ENCODE results near the gene AGER.
"Not testable (repeated sequence)": the region's sequence is repeated elsewhere in the genome, so short reads cannot be mapped to it uniquely, and the experiment has no call there.

The AGER gene

DNA sequence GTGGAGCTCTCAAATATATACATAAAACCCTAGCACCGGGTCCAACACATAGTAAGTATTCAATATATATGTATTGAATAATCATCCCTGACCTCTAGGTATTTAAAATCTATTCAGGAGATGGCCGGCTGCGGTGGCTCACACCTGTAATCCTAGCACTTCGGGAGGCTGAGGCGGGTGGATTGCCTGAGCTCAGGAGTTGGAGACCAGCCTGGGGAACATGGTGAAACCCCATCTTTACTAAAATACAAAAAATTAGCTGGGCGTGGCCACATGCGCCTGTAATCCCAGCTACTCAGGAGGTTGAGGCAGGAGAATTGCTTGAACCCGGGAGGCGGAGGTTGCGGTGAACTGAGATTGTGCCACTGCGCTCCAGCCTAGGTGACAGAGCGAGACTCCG lies 9.0 kb upstream of the AGER start:
- not testable (repeated sequence) for ATAC-seq; H3K9me3 Mint-ChIP-seq; H3K36me3 Mint-ChIP-seq (ENCODE audit: low read depth); DNase-seq; H3K27me3 Mint-ChIP-seq
- Mint-ChIP-seq H3K4me1 (peaks cover 60% of the 10 kb centered on the region), H3K4me3 (peak overlapping the region; percentile 88), H3K27ac (peak overlapping the region; percentile 94)

DNA sequence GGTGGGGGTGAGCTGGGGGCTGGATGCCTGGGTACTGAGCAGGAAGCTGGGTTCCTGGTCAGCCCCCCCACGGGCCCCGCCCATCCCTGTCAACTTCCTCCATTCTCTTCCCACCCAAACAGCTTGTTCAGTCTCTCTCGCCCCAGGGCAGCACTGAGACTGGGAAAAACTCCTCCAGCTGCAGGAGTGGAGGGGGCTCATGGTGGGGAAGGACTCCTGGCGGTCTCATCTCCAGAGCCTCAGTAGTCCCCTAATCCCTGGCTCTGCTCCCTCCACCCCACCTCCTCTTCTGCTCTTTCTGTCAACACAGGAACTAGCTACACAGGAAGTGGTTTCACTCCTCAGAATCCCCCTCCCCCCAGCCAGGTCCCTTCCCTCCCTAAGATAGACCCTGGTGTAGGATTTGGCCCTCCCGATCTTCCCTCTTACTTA lies 8.6 kb upstream of the AGER start, which contains the start of gene GPSM3:
GPSM3 (minus strand) TSS at position 36 of the 432 bp plus-strand sequence. CDS start 130 bp downstream, outside the sequence.
- no peak for ATAC-seq
- Mint-ChIP-seq H3K4me1 (peaks cover 65% of the 10 kb centered on the region), H3K27ac (peak within 1 kb of the TSS; percentile 94), H3K36me3 (ENCODE audit: low read depth) (peaks cover 8% of the 10 kb centered on the region), H3K27me3 (no peaks in the 10 kb centered on the region), H3K4me3 (peak within 1 kb of the TSS; percentile 88), H3K9me3 (no peaks in the 10 kb centered on the region)
- peak; percentile 57 for DNase-seq

DNA sequence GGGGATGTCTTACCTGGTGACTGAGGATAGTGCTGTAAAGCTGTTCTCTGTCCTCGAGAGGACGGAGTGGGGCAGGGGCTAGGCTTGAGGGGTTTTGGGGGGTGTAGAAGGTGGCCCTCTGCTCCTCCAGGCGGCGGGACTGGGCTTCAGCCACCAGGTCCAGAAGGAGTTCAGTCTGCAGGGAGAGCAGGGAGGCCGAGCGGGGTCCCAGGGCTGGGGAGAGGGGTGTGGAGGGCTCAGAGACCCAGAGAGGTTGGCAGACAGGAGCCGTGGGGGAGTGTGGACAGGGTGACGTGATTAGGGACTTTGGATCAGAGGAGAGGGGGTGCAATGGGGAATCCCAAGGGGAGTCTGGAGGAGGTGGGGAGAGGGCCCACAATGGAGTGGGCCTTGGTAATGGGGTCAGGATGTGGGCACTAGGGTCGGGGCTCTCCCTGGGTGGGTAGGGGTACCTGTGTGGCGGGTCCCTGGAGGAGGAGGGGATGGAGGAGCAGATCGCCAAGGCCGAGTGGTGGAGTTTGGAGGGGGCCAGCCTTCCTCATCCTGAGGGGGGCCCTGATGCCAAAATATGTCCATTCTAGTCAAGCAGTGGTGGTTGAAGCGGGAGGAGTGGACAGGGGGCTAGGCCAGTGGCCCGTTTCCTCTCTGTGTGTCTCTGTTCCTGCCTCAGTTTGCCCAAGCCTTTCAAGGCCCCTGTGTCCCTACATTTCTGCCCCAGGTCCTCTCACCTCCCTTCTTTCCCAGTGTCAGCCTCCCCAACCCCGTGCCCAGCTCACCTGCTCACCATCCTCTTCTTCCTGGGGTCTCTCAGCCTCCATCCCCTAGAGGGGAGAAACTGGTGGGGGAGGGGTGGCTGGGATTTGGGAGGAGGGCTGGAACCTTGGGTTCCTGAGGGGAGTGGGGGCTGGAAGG lies 7.9 kb upstream of the AGER start:
- Mint-ChIP-seq H3K27me3 (no peaks in the 10 kb centered on the region), H3K27ac (peak overlapping the region; percentile 94), H3K36me3 (ENCODE audit: low read depth) (peaks cover 13% of the 10 kb centered on the region), H3K4me1 (peaks cover 70% of the 10 kb centered on the region), H3K9me3 (no peaks in the 10 kb centered on the region), H3K4me3 (peak overlapping the region; percentile 88)
- no peak for ATAC-seq
- DNase-seq, result no peak

DNA sequence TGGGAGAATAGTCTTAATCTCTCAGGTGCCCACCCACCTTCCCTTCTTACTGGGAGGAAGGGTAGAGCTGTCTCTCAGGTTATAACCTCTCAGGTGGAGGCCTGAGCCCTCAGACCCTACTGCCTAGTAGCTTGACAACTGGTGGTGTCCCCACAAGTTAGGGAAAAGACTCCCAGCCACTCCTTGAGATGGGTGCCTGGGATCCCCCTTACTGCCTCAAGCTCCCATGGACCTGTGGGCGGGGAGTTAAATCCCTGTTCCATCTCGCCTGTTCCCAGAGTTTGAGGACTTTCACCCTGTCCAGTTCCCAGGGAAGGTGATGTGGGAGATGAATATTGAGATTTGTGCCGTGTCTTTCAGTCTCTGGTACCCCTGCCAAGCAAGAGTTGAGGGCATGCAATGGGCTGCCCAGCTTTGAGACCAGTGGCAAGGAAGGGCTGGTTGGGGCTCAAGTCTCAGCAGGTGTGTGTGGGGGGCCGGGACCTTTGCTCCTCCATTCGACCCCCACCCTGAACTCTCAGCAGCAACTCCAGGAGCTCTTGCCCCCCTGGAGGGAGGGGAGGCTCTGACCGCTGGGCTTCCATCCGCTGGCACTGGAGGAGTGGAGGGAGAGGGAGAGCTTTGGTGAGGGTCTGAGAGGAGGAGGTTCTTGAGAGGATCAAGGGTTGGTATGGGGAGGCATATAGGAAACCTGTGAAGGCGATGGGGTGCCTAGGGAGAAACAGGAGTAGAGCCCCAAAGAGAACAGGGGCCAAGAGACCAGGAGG lies 7.0 kb upstream of the AGER start:
- peak overlapping the region; percentile 94 for H3K27ac Mint-ChIP-seq
- H3K4me1 Mint-ChIP-seq, result peaks cover 71% of the 10 kb centered on the region
- no peak for DNase-seq
- ATAC-seq, result no peak
- no peaks in the 10 kb centered on the region for H3K9me3 Mint-ChIP-seq
- no peaks in the 10 kb centered on the region for H3K27me3 Mint-ChIP-seq
- peak overlapping the region; percentile 88 for H3K4me3 Mint-ChIP-seq
- peaks cover 22% of the 10 kb centered on the region for H3K36me3 Mint-ChIP-seq (ENCODE audit: low read depth)

DNA sequence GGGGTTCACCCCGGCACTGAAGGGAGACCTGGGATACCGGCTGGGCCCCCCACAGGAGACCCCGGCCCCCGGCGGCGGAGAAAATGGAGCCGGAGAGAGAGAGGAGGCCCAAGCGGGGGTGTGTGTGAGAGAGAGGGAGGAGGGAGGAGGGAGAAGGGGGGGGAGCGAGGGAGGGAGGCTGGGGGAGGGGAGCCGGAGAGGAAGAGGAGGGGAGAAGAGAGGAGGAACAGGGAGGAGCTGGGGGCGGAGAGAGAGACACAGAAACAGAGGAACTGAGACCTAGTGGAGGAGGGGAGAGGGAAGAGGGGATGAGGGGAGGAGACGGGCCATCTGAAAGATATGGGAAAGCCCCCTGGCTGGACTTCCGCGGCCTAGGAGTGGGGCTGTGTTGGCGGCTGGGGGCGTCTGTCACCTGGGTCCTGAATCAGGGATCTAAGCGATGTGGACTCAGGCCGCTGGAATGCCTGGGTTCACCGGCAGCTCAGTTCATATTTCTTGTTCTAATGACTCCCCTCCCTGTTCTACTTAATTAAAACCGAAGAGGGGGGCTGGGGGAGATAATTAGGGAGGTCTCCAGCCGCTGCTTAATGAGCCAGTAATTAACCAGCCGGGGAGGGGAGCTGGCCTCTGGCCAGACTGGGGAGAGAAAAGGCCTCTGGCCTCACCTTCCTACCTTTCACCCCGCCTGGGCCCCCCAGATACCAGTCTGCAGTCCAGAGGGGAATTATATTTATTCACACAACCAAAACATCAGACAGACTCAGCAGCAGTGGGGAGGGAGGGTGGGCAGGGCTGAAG lies 6.2 kb upstream of the AGER start, which contains the start of gene PBX2:
PBX2 (minus strand) TSS at position 149 of the 798 bp plus-strand sequence. CDS start 287 bp downstream, outside the sequence.
- Mint-ChIP-seq H3K27ac (peak within 1 kb of the TSS; percentile 94), H3K27me3 (no peaks in the 10 kb centered on the region), H3K4me1 (peaks cover 77% of the 10 kb centered on the region), H3K36me3 (ENCODE audit: low read depth) (peaks cover 29% of the 10 kb centered on the region), H3K9me3 (no peaks in the 10 kb centered on the region), H3K4me3 (peak within 1 kb of the TSS; percentile 88)
- DNase-seq (peak; percentile 87), ATAC-seq (peak; percentile 56)

DNA sequence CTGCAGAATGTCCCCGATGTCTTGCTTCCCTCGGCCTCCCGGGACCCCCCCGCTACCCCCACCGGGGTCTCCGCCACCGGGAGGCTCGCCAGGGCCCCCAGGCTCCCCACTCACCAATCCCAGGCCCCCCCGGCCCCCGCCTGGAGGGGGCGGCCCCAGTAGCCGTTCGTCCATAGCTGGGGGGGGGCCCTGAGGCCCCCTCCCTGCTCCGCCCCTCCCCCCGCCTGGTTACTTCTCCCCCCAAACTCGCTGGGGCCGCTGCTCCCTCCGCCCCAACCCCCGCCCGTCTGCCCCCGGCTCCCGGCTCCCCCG lies 5.6 kb upstream of the AGER start:
- Mint-ChIP-seq H3K9me3 (no peaks in the 10 kb centered on the region), H3K36me3 (ENCODE audit: low read depth) (peaks cover 29% of the 10 kb centered on the region), H3K27me3 (no peaks in the 10 kb centered on the region), H3K4me1 (peaks cover 73% of the 10 kb centered on the region), H3K4me3 (peak overlapping the region; percentile 88), H3K27ac (peak overlapping the region; percentile 90)
- ATAC-seq, result no peak
- DNase-seq, result no peak

DNA sequence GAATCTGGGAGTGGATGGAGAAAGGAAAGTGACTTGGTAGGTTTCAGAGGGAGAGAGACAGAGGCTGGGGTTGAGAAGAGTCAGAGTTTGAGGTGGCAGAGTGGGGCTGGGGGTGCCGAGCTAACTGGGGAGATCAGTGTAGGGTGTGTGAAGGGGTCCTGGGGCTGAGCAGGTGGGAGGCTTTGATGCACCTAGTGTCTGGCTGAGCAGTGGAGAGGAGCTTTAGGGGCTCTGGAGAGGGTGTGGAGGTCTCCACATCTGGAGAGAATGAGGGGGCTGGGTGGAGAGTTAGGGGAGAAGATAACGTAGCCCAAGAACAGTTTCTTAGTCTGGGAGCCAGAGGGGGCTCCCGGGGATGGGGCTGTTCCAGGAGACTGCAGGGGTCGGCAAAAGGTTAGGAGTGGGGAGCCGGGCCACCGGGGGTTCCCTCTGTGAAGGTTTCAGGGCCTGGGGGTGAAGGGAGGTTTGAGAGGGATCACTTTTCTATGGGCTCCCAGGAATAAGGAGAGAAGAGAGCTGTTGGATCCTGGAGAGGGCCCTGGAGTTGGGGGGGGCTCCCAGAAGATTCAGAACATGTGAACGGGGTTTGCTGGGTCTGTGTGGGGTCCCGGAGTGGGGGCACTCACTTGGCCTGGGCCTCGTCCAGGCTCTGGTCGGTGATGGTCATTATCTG lies 5.2 kb upstream of the AGER start:
- peaks cover 68% of the 10 kb centered on the region for H3K4me1 Mint-ChIP-seq
- ATAC-seq (no peak), DNase-seq (no peak)
- no peaks in the 10 kb centered on the region for H3K27me3 Mint-ChIP-seq
- H3K4me3 Mint-ChIP-seq, result peak overlapping the region; percentile 87
- H3K36me3 Mint-ChIP-seq (ENCODE audit: low read depth), result peaks cover 29% of the 10 kb centered on the region
- H3K27ac Mint-ChIP-seq, result peak overlapping the region; percentile 90
- no peaks in the 10 kb centered on the region for H3K9me3 Mint-ChIP-seq

DNA sequence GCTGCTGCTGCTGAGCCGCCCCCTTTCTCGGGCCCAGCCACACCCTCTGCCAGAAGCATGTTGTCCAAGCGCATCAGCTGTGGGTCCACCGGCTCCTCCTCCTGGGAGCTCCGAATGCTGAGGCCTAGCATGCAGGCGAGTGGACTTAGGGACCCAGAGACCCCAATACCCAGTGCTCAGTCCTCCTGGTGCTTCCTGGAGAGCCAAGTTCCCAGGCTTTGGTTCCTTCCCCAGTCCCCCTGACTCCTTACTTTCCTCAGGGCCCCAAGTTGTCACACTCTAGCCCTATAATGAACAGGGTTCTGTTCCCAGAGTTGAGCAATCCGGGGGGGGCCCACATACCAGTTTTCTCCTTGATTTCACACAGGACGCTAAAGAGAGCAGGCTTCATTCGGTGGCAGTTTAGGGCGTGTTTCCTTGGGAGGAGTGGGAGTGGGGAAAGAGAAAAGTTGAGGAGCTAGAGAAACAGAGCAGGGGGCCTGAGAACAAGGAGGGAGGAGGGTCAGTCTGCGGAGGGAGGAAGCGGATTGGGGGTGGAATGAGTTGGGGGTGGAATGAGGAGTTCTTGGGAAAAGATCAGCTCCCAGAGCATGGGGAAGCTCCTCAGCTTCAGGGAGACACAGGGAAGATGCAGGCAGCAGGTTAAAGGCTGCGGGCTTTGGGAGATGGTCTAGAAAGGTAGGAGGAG lies 4.5 kb upstream of the AGER start:
- Mint-ChIP-seq H3K27me3 (no peaks in the 10 kb centered on the region), H3K9me3 (no peaks in the 10 kb centered on the region), H3K4me1 (peaks cover 61% of the 10 kb centered on the region), H3K36me3 (ENCODE audit: low read depth) (peaks cover 29% of the 10 kb centered on the region), H3K4me3 (peak overlapping the region; percentile 87), H3K27ac (peak overlapping the region; percentile 90)
- ATAC-seq, result no peak
- DNase-seq, result no peak

DNA sequence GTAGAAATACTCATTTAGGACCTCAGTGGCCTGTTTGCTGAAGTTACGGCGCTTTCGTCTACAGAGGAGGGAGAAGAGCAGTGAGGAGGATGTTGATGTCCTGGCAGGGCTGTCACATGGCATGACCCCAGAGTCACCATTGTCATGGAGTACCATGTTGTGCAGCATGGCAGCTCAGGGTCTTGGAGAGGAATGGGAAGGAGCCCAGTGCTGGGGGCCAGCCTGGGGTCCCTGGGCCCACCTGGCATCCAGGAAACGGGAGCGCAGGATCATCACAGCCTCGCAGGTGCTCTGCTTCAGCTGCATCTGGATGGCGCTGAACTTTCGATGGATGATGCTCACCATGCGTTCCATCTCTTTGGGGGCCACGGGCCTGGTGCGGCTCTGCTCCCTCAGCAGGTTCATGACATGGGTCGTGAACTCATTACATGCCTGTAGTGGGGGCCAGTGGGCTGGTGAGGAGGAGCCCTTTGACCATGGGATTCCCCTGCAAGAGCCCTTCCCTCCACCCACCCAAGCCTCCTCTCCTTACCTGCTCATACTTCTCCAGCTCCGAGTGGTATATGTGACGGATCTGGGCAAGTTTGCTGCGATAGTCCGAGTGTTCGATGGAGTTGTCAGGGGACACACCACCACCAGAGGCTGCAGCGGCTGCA lies 3.8 kb upstream of the AGER start:
- Mint-ChIP-seq H3K4me3 (peak overlapping the region; percentile 50), H3K36me3 (ENCODE audit: low read depth) (peaks cover 29% of the 10 kb centered on the region), H3K4me1 (peaks cover 61% of the 10 kb centered on the region), H3K27ac (peak overlapping the region; percentile 87)
- H3K9me3 Mint-ChIP-seq, H3K27me3 Mint-ChIP-seq, DNase-seq, ATAC-seq: not testable (repeated sequence)

DNA sequence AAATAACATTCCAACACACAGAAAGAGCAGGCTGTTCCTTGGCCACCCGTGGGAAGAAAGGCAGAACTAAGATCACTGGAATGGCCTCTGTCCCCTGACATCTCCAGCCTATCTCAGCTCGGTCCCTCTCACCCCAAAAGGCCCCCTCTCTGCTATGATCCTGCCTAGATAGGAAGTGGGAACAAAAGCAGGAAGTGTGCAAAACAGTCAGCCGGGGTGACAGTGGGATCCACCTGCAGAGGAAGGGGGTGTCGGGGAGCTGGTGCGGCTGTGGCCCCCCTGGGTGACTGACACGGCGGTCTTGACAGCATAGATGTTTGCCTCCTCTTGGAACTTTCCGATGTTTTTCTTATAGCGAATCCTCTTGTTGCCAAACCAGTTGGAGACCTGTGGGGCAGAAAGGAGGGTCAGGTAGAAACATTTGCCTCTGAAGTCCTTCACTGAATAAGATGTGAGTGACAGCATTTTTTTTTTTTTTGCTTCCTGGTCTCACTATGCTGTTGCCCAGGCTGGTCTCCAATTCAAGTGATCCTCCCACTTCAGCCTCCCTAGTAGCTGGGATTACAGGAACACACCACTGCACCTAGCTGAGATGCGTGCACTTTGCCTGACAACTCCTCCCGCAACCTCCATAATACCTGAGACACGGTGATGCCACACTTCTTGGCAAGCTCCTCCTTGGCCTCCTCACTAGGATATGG lies 3.1 kb upstream of the AGER start:
- Mint-ChIP-seq H3K27ac (peak overlapping the region; percentile 87), H3K27me3 (no peaks in the 10 kb centered on the region), H3K4me1 (peaks cover 62% of the 10 kb centered on the region), H3K4me3 (peak overlapping the region; percentile 50), H3K9me3 (no peaks in the 10 kb centered on the region), H3K36me3 (ENCODE audit: low read depth) (peaks cover 32% of the 10 kb centered on the region)
- DNase-seq (no peak), ATAC-seq (no peak)

DNA sequence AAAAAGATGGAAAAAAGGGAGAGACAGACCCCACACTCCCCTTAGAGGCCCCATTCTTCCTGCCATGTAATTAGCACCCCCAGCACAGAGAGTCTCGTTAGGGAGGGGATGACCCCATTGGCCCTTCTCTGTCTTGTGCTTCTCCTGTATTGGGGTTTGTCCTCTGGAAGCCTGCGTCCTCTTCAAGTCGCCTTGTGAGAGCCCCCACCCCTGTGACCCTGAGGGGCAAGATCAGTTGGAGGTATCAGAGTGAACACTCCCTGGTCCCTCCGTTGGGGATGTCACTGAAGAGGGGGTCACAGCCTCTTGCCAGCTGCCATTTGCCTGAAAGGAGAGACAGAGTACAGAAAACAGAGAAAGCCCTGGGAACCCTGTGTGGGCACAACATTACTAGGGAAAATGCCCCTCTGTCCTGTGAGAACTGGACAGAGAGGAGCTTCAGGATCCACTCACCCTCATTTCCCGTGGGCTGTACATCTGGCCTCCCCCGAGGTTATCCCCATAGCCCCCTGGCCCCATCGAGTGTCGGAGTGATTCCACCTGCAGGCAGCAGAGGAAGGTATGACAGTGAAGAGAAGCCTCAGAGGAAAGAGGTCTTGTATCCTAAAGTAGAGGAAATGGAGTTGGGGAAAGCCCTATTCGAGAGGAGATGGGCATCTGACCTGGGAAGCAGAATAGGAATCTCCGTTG lies 2.2 kb upstream of the AGER start:
- Mint-ChIP-seq H3K27ac (peak overlapping the region; percentile 87), H3K36me3 (ENCODE audit: low read depth) (peaks cover 32% of the 10 kb centered on the region), H3K4me1 (peaks cover 60% of the 10 kb centered on the region), H3K4me3 (peak overlapping the region; percentile 42)
- H3K27me3 Mint-ChIP-seq, DNase-seq, H3K9me3 Mint-ChIP-seq: not testable (repeated sequence)
- ATAC-seq, result peak; percentile 1

DNA sequence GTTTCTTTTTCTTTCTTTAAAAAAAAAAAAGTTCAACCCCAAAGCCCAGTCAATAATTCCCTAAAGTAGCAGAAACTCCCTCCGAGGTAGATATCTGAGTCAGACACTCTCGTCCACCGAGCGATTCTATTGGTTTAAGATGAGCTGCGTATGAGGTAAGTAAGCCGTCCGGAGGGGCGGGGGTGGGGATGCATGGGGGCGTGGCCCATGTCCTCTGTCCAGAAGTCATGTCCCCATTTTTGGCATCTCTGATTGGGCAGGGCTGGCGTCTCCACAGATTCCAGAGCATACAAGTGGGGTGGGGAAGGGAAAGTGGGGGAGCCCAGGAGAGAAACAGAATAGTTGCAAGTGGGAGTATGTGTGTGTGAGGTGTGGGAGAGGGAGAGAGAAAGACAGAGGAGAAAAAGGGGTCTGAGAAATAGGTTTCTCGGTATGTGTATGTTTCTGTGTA lies 1.7 kb upstream of the AGER start:
- not testable (repeated sequence) for H3K27me3 Mint-ChIP-seq, H3K9me3 Mint-ChIP-seq
- peaks cover 36% of the 10 kb centered on the region for H3K36me3 Mint-ChIP-seq (ENCODE audit: low read depth)
- H3K27ac Mint-ChIP-seq, result peak overlapping the region; percentile 87
- ATAC-seq, result peak; percentile 50
- peak overlapping the region; percentile 42 for H3K4me3 Mint-ChIP-seq
- peak; percentile 50 for DNase-seq
- peaks cover 57% of the 10 kb centered on the region for H3K4me1 Mint-ChIP-seq
